HepG2 (cell line): Measurements from ENCODE around the gene GPC6. TPM values are rescaled to one million over a fixed set of nuclear protein-coding genes. Genes with fewer than 3 reads are reported as not detected.

ENCODE experiments used
- ATAC-seq: fragments of 200-7000 bp; cut with Tn5 transposase; 3 replicates; pipeline ENCODE4 v1.9.1; 2020; ENCODE audit warnings: mild to moderate bottlenecking, moderate library complexity
- BruUV-seq: library from RNA; stranded (reverse); fragments of 400-500 nt; replicated peaks from 2 replicates; lab custom pipeline; 2021; lab: Mats Ljungman, UMichigan
- CTCF ChIA-PET: fragments of 300-600 bp; formaldehyde crosslinking; extraction: SDS; loops from one replicate; lab custom pipeline; 2021; ENCODE audit warnings: low total read pairs, inconsistent platforms, low intra/inter-chr PET ratio; lab: Yijun Ruan, JAX
- POLR2A ChIA-PET: fragments of 350-600 bp; sonication (Branson Sonifier 250); formaldehyde crosslinking; loops from one replicate; lab custom pipeline; 2020; ENCODE audit warnings: antibody characterized with exemption, inconsistent platforms; lab: Yijun Ruan, JAX
- DNase-seq: peaks from one replicate; pipeline ENCODE4 v3.0.0-alpha.2; 2015; ENCODE audit warnings: low spot score
- FAIRE-seq: peaks from 3 replicates; lab custom pipeline; 2011; peaks lifted over from hg19 to GRCh38; lab: Jason Lieb, UNC
- H2AFZ ChIP-seq: one replicate; pipeline ENCODE4 v1.6.1; 2011; ENCODE audit warnings: low read length, inconsistent platforms
- H3K27ac ChIP-seq: fragments of 300-600 bp; 3 replicates; pipeline ENCODE4 v1.8.0; 2011; ENCODE audit warnings: mixed run types, mild to moderate bottlenecking, mixed read lengths, low read length, inconsistent platforms; ENCODE audit not compliant: insufficient read depth; ENCODE audit errors: extremely low read length
- H3K27me3 ChIP-seq, 2 experiments: fragments of 200-600 bp in 1 of 2; 2 replicates in 1 of 2; 3 replicates in 1 of 2; pipeline versions ENCODE4 v1.6.0 to v1.8.0; 2011; ENCODE audit warnings: low read length in 2 of 2, mild to moderate bottlenecking in 2 of 2, moderate library complexity in 2 of 2, inconsistent platforms in 1 of 2; ENCODE audit not compliant: insufficient read depth in 2 of 2, control insufficient read depth in 1 of 2
- H3K36me3 ChIP-seq, 2 experiments: fragments of 200-600 bp in 1 of 2; replicated peaks in 1 of 2; 2 replicates in 1 of 2; 3 replicates in 1 of 2; pipeline versions ENCODE4 v1.5.1 to v1.8.0; 2011; ENCODE audit warnings: low read length in 2 of 2, inconsistent platforms in 1 of 2; ENCODE audit not compliant: insufficient read depth in 2 of 2, control insufficient read depth in 1 of 2
- H3K4me1 ChIP-seq: 2 replicates; pipeline ENCODE4 v1.5.1; 2012; ENCODE audit warnings: low read length, inconsistent platforms; ENCODE audit not compliant: insufficient read depth
- H3K4me2 ChIP-seq: 2 replicates; pipeline ENCODE4 v1.6.0; 2011; ENCODE audit warnings: low read depth, low read length, inconsistent platforms
- H3K4me3 ChIP-seq, 3 experiments: fragments of 200-600 bp in 1 of 3; sonication (generic), shearing (Covaris generic) in 1 of 3; replicated peaks in 1 of 3; 2 replicates each; pipeline ENCODE4 v1.5.1; 2011 to 2016; ENCODE audit warnings: low read length in 3 of 3, inconsistent platforms in 2 of 3, low read depth in 2 of 3, mild to moderate bottlenecking in 2 of 3, control low read depth in 1 of 3, mixed read lengths in 1 of 3; ENCODE audit not compliant: insufficient read depth in 1 of 3
- H3K79me2 ChIP-seq: one replicate; pipeline ENCODE4 v1.6.1; 2011; ENCODE audit warnings: low read length, inconsistent platforms; ENCODE audit not compliant: insufficient read depth
- H3K9ac ChIP-seq: 2 replicates; pipeline ENCODE4 v1.6.0; 2011; ENCODE audit warnings: mild to moderate bottlenecking, low read depth, low read length, inconsistent platforms; ENCODE audit not compliant: insufficient read depth
- H3K9me3 ChIP-seq: 2 replicates; pipeline ENCODE4 v1.5.1; 2012; ENCODE audit warnings: mild to moderate bottlenecking, low read length
- H4K20me1 ChIP-seq: 2 replicates; pipeline ENCODE4 v1.6.0; 2011; ENCODE audit warnings: inconsistent platforms, mild to moderate bottlenecking, low read length, moderate library complexity; ENCODE audit not compliant: insufficient read depth
- BORCS8-MEF2B ChIP-seq: sonication (generic); formaldehyde crosslinking; IDR thresholded peaks from 2 replicates; pipeline ENCODE4 v1.8.0; 2022; ENCODE audit warnings: mild to moderate bottlenecking, missing genetic modification reagents
- BRD4 ChIP-seq: sonication (generic); formaldehyde crosslinking; IDR thresholded peaks from 2 replicates; pipeline ENCODE4 v1.4.0; 2020; ENCODE audit warnings: missing genetic modification reagents
- FOXA3 ChIP-seq: IDR thresholded peaks from 2 replicates; pipeline ENCODE4 v1.6.1; 2016; ENCODE audit warnings: missing genetic modification reagents, missing compliant biosample characterization
- ZBTB38 ChIP-seq: sonication (generic); formaldehyde crosslinking; IDR thresholded peaks from 2 replicates; pipeline ENCODE4 v1.5.1; 2020; ENCODE audit warnings: mild to moderate bottlenecking, missing genetic modification reagents
- ZNF432 ChIP-seq: sonication (generic); formaldehyde crosslinking; IDR thresholded peaks from 2 replicates; pipeline ENCODE4 v1.5.0; 2020; ENCODE audit warnings: missing genetic modification reagents, mild to moderate bottlenecking, borderline replicate concordance
- ZNF776 ChIP-seq: sonication (generic); formaldehyde crosslinking; IDR thresholded peaks from 2 replicates; pipeline ENCODE4 v1.4.0; 2020; ENCODE audit warnings: mild to moderate bottlenecking, missing genetic modification reagents
- WGBS: methylation state at CpG from one replicate; pipeline ENCODE4 v1.1.6; 2017; ENCODE audit warnings: low lambda C conversion rate; 5-methylcytosine and 5-hydroxymethylcytosine counted together
- in situ Hi-C: cut with HindIII; loops from 2 replicates; pipeline ENCODE4 v1.10.0; 2017; ENCODE audit warnings: low pct_unique_long_range_greater_than_20kb; ENCODE audit not compliant: extremely low pct_ligation_motif_present
- intact Hi-C: fragments of 100-400 bp; cut with micrococcal nuclease; formaldehyde crosslinking; loops from one replicate; pipeline ENCODE4 v1.10.0; 2022; ENCODE audit not compliant: unreplicated experiment
- polyA plus RNA-seq, 8 experiments: library from polyadenylated mRNA; depleted of rRNA in 3 of 8; stranded (reverse) in 7 of 8; unstranded in 1 of 8; fragments of >200 nt; fragmentation: Illumina TruSeq in 4 of 8; extraction: Trizol in 4 of 8; gene quantifications; 2 replicates each; pipeline versions ENCODE4 v1.2.1 to v1.2.3, GENCODE V29; 2011 to 2016; ENCODE audit warnings: low read depth in 4 of 8, missing spikeins in 1 of 8, mixed read lengths in 1 of 8; ENCODE audit not compliant: insufficient read depth in 1 of 8
- total RNA-seq, 5 experiments: library from RNA; depleted of rRNA; stranded (reverse); fragments of >200 nt; fragmentation: Illumina TruSeq; extraction: Trizol; gene quantifications; 2 replicates each; pipeline ENCODE4 v1.2.3, GENCODE V29; 2016; ENCODE audit warnings: low read depth in 1 of 5
- TF ChIP-seq, protein P1 (sequence below): sonication (generic); formaldehyde crosslinking; conservative IDR thresholded peaks from 2 replicates; pipeline ENCODE4 v1.4.0; 2020; ENCODE audit warnings: mild to moderate bottlenecking, missing genetic modification reagents, moderate library complexity
- TF ChIP-seq, protein P2 (sequence below): sonication (generic); formaldehyde crosslinking; IDR thresholded peaks from 2 replicates; pipeline ENCODE4 v1.4.0; 2020; ENCODE audit warnings: mild to moderate bottlenecking, missing genetic modification reagents

Gene GPC6
- total and polyA plus RNA-seq, 2 of the 13 experiments (the other 11 are each of a cell fraction or from before 2014, with no cell fraction given): 24.5 to 33.9 TPM

DNA sequence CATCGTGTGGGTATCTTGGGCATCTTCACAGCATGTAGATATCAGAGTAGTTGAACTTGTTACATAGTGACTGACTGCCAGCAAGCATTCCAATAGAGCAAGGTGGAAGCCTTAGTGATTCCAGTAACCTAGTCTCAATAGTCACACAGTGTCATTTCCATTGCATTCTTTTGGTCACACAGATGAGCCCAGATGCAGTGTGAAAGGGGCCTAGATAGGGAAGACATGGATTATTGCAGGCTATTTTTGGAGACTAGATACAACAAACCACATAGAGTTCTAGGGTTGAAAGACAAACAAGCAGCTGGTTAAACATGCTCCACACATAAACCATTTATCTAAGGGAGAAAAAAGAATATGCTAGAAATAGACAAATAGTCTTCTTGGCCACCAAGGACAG, 699.4 kb downstream of the GPC6 start:
- ChIA-PET POLR2A (no interaction called here), CTCF (no interaction called here)
- intact Hi-C loops (no loop called here), in situ Hi-C loops (no loop called here)
- Histone ChIP-seq H3K9me3 (no peaks in the 10 kb centered on the region), H4K20me1 (no peaks in the 10 kb centered on the region), H3K79me2 (no peaks in the 10 kb centered on the region), H3K4me3 (no peak overlapping the region), H3K27ac (no peak overlapping the region), H3K36me3 (no peaks in the 10 kb centered on the region), H3K27me3 (no peaks in the 10 kb centered on the region), H3K4me2 (no peak overlapping the region), H2AFZ (no peak overlapping the region), H3K9ac (no peak overlapping the region), H3K4me1 (no peaks in the 10 kb centered on the region)
- ATAC-seq (no peak), FAIRE-seq (no peak), DNase-seq (no peak)
- no TSS peak for BruUV-seq
- TF ChIP-seq FOXA3 (CRISPR knock-in tag) (no peak), ZNF432 (no peak), ZNF776 (no peak), BRD4 (CRISPR knock-in tag) (no peak)
- TF ChIP-seq, protein P1, sequence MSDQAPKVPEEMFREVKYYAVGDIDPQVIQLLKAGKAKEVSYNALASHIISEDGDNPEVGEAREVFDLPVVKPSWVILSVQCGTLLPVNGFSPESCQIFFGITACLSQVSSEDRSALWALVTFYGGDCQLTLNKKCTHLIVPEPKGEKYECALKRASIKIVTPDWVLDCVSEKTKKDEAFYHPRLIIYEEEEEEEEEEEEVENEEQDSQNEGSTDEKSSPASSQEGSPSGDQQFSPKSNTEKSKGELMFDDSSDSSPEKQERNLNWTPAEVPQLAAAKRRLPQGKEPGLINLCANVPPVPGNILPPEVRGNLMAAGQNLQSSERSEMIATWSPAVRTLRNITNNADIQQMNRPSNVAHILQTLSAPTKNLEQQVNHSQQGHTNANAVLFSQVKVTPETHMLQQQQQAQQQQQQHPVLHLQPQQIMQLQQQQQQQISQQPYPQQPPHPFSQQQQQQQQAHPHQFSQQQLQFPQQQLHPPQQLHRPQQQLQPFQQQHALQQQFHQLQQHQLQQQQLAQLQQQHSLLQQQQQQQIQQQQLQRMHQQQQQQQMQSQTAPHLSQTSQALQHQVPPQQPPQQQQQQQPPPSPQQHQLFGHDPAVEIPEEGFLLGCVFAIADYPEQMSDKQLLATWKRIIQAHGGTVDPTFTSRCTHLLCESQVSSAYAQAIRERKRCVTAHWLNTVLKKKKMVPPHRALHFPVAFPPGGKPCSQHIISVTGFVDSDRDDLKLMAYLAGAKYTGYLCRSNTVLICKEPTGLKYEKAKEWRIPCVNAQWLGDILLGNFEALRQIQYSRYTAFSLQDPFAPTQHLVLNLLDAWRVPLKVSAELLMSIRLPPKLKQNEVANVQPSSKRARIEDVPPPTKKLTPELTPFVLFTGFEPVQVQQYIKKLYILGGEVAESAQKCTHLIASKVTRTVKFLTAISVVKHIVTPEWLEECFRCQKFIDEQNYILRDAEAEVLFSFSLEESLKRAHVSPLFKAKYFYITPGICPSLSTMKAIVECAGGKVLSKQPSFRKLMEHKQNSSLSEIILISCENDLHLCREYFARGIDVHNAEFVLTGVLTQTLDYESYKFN: no peak
- 83% methylated on average over 1 of the region's 1 CpG for WGBS

DNA sequence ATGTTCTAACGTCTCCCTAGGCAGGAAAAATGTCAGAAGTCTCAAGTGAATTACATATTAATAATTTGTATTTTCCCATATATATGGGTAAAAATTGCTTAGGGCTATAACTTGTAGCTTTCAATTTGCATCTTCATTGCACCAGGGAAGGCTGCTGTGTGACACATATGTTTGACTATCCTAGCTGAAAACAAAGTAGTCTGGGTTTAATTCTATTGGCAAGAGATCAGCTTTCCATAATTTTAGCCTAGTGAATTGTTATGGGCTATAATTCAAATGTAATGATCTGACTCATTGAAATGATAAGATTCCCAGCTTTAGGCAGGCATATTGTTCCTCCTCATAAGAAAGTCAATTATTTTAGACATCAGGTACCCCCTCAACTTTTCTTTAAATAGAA, 699.8 kb downstream of the GPC6 start:
- no TSS peak for BruUV-seq
- Histone ChIP-seq H3K9me3 (no peaks in the 10 kb centered on the region), H4K20me1 (no peaks in the 10 kb centered on the region), H3K27ac (no peak overlapping the region), H3K79me2 (no peaks in the 10 kb centered on the region), H3K4me1 (no peaks in the 10 kb centered on the region), H3K4me3 (no peak overlapping the region), H3K27me3 (no peaks in the 10 kb centered on the region), H3K9ac (no peak overlapping the region), H2AFZ (no peak overlapping the region), H3K4me2 (no peak overlapping the region), H3K36me3 (no peaks in the 10 kb centered on the region)
- ChIA-PET CTCF (no interaction called here), POLR2A (no interaction called here)
- 95% methylated on average over 1 of the region's 1 CpG for WGBS
- intact Hi-C loops: no loop called here
- in situ Hi-C loops: no loop called here
- DNase-seq (no peak), ATAC-seq (no peak), FAIRE-seq (no peak)
- no peak for TF ChIP-seq ZBTB38 (CRISPR knock-in tag)
- TF ChIP-seq, protein P2, sequence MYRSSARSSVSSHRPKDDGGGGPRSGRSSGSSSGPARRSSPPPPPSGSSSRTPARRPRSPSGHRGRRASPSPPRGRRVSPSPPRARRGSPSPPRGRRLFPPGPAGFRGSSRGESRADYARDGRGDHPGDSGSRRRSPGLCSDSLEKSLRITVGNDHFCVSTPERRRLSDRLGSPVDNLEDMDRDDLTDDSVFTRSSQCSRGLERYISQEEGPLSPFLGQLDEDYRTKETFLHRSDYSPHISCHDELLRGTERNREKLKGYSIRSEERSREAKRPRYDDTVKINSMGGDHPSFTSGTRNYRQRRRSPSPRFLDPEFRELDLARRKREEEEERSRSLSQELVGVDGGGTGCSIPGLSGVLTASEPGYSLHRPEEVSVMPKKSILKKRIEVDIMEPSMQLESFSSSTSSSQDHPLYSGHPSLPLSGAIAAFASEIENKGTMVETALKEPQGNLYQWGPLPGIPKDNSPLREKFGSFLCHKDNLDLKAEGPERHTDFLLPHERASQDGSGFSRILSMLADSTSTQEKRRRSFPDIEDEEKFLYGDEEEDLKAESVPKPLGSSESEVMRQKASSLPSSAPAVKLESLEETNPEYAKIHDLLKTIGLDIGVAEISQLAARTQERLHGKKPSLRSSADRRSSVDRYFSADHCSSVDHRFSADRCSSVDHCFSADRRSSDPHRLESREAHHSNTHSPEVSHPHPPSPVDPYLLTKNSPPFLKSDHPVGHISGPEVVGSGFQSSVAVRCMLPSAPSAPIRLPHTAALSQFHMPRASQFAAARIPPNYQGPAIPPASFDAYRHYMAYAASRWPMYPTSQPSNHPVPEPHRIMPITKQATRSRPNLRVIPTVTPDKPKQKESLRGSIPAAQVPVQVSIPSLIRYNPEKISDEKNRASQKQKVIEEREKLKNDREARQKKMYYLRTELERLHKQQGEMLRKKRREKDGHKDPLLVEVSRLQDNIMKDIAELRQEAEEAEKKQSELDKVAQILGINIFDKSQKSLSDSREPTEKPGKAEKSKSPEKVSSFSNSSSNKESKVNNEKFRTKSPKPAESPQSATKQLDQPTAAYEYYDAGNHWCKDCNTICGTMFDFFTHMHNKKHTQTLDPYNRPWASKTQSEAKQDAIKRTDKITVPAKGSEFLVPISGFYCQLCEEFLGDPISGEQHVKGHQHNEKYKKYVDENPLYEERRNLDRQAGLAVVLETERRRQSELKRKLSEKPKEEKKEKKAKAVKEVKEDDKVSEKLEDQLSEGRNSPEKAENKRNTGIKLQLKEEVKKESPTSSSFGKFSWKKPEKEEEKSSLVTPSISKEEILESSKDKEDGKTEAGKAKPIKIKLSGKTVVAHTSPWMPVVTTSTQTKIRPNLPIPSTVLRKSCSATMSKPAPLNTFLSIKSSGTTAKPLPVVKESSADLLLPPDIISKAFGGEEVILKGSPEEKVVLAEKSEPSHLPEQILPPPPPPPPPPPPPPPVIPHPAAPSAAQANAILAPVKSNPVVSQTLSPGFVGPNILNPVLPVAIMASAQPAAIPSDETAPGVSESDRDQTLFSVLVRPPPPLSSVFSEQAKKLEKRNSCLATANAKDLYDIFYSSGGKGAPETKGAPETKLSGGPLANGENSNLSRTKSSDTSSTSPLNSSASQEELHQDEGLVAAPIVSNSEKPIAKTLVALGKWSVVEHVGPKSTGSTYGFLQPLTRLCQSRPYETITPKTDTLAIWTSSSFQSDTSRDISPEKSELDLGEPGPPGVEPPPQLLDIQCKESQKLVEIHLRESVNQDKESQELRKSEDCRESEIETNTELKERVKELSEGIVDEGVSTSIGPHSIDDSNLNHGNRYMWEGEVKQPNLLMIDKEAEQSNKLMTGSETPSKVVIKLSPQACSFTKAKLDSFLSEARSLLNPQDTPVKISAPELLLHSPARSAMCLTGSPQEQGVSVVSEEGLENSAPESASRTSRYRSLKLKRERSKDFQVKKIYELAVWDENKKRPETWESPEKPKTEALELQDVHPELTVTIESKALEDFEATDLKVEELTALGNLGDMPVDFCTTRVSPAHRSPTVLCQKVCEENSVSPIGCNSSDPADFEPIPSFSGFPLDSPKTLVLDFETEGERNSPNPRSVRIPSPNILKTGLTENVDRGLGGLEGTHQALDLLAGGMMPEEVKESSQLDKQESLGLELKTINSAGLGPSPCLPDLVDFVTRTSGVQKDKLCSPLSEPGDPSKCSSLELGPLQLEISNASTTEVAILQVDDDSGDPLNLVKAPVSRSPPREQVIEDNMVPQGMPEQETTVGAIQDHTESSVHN (CRISPR knock-in tag): no peak
- no peak for TF ChIP-seq BORCS8-MEF2B (CRISPR knock-in tag)
